IPS-20b (cell line): Measurements from ENCODE around the gene POU4F2.

ENCODE experiments used
- H3K27ac ChIP-seq: one replicate; pipeline ENCODE4 v1.5.1; 2013; ENCODE audit warnings: low read length
- H3K27me3 ChIP-seq: 2 replicates; pipeline ENCODE4 v1.6.1; 2013; ENCODE audit warnings: mild to moderate bottlenecking, low read length, inconsistent platforms; ENCODE audit not compliant: insufficient read depth
- H3K36me3 ChIP-seq: 2 replicates; pipeline ENCODE4 v1.6.1; 2013; ENCODE audit warnings: low read depth, mild to moderate bottlenecking, inconsistent platforms, low read length, moderate library complexity; ENCODE audit not compliant: insufficient read depth
- H3K4me1 ChIP-seq: 2 replicates; pipeline ENCODE4 v1.6.1; 2013; ENCODE audit warnings: mild to moderate bottlenecking, control low read depth, inconsistent platforms, low read length, moderate library complexity; ENCODE audit not compliant: insufficient read depth
- H3K4me3 ChIP-seq: 2 replicates; pipeline ENCODE4 v1.5.1; 2013; ENCODE audit warnings: mild to moderate bottlenecking, low read length, inconsistent platforms
- H3K9ac ChIP-seq: 2 replicates; pipeline ENCODE4 v1.6.1; 2013; ENCODE audit warnings: low read depth, mild to moderate bottlenecking, inconsistent platforms, low read length, moderate library complexity
- H3K9me3 ChIP-seq: 2 replicates; pipeline ENCODE4 v1.6.1; 2013; ENCODE audit warnings: mild to moderate bottlenecking, low read depth, low read length, inconsistent platforms; ENCODE audit not compliant: insufficient read depth

The POU4F2 gene

DNA sequence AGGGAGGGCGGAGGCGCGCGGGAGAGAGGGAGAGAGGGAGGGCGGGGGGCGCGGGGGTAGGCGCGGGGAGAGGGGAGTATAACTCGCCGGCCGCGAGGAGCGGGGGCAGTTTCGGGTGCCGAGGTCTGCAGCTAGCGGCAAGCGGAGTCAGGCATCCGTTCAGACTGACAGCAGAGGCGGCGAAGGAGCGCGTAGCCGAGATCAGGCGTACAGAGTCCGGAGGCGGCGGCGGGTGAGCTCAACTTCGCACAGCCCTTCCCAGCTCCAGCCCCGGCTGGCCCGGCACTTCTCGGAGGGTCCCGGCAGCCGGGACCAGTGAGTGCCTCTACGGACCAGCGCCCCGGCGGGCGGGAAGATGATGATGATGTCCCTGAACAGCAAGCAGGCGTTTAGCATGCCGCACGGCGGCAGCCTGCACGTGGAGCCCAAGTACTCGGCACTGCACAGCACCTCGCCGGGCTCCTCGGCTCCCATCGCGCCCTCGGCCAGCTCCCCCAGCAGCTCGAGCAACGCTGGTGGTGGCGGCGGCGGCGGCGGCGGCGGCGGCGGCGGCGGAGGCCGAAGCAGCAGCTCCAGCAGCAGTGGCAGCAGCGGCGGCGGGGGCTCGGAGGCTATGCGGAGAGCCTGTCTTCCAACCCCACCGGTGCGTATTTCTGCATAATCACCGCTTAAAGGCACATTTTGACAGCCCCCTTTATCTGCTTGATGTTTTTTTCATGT, at the start of gene POU4F2:
POU4F2 (plus strand) TSS at position 108 of the 720 bp plus-strand sequence; CDS start at position 356, 248 bp downstream.
- Histone ChIP-seq H3K36me3 (no peaks in the 10 kb centered on the region), H3K27ac (no peak within 1 kb of the TSS), H3K27me3 (peaks cover 100% of the 10 kb centered on the region), H3K9ac (no peak within 1 kb of the TSS), H3K4me3 (peak within 1 kb of the TSS; percentile 67), H3K4me1 (no peaks in the 10 kb centered on the region), H3K9me3 (no peaks in the 10 kb centered on the region)

DNA sequence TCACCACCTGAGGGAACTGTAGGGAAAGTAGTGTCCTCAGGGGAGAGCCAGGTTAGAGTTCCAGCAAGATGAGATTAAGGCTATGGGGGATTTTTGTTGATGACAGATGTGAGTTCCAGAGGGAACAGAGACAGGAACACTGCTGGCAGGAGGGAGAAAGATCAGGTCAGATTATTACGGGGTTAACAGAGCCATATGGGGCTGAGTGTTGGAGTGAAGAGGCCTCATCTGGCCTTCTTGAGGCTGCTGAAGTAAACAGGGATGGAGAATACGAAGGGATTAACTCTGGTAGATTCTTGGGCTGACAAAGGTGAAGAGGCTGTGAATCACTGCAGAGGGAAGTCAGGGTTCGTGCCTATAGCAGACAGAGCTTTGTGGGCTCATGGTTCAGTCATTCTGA, 47.9 kb upstream of the POU4F2 start:
- no peak overlapping the region for H3K27ac ChIP-seq
- no peak overlapping the region for H3K4me3 ChIP-seq
- 0 out of 2 replicates have a peak, but pooled peaks cover 5% of the 10 kb centered on the region for H3K9me3 ChIP-seq
- H3K36me3 ChIP-seq, result no peaks in the 10 kb centered on the region
- H3K9ac ChIP-seq, result no peak overlapping the region
- H3K4me1 ChIP-seq, result no peaks in the 10 kb centered on the region
- no peaks in the 10 kb centered on the region for H3K27me3 ChIP-seq

GRCh38 chr4:146592019-146592418, 46.7 kb upstream of the POU4F2 start:
- H3K36me3 ChIP-seq, result no peaks in the 10 kb centered on the region
- H3K9ac ChIP-seq, result no peak overlapping the region
- H3K9me3 ChIP-seq, result peaks cover 5% of the 10 kb centered on the region
- no peak overlapping the region for H3K27ac ChIP-seq
- no peaks in the 10 kb centered on the region for H3K4me1 ChIP-seq
- H3K27me3 ChIP-seq, result no peaks in the 10 kb centered on the region
- no peak overlapping the region for H3K4me3 ChIP-seq

DNA sequence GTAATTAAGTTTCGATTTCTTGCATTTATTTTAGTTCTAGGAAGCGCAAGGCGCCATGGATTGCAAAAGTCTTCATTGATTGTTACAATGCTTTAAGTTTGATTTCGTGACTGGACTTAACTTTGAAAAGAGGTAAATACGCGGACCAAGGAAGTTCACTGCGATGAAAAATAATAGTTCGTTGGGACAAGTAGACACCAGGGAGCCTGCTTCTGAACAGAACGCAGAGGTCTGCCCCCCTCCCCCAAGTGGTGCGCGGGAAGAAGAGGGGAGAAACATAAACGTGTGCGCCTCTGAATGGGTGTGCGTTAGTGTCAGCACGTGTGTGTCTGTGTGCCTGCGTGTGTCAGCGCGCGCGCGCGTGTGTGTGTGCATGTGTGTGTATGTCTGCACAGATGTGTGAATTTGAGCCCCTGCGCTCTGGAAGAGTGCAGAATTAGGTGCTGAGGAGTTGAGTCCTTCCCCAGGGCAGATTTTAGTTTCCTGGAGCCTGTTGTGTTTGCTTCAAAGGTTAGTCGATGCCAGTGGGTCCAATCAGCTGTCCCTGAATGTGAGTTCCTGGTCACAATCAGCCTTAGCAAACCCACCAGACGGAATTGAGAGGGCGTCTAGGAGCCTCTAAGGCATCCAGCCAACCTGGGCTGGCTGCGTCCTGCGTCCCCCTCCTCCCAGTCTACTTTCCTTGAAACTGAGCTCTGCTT, 5.8 kb upstream of the POU4F2 start:
- Histone ChIP-seq H3K4me3 (peak overlapping the region; percentile 41; the same call in 1 of the 2 replicates), H3K9ac (no peak overlapping the region), H3K4me1 (no peaks in the 10 kb centered on the region; the same call in 1 of the 2 replicates), H3K27ac (no peak overlapping the region), H3K36me3 (no peaks in the 10 kb centered on the region), H3K9me3 (no peaks in the 10 kb centered on the region), H3K27me3 (peaks cover 100% of the 10 kb centered on the region)

DNA sequence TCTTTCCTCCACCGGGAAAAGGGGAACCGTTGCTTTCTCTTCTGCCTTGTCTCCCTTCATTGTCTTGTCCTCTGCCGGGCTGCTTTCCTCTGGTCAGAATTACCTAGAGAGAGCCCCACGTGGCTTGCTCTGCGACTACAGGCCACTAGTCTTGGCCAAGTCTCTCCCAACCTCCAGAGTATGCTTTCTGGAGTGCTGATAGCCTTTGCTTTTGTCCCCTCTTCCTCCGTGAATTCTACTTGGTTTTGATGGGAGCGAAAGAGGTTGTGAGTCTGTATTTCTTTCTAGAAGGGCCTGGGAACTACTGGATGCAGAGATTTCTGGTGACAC, 5.3 kb upstream of the POU4F2 start:
- Histone ChIP-seq H3K27me3 (peaks cover 100% of the 10 kb centered on the region), H3K27ac (no peak overlapping the region), H3K36me3 (no peaks in the 10 kb centered on the region), H3K4me3 (peak overlapping the region; percentile 41; the same call in 1 of the 2 replicates), H3K4me1 (no peaks in the 10 kb centered on the region; the same call in 1 of the 2 replicates), H3K9me3 (no peaks in the 10 kb centered on the region), H3K9ac (no peak overlapping the region)

DNA sequence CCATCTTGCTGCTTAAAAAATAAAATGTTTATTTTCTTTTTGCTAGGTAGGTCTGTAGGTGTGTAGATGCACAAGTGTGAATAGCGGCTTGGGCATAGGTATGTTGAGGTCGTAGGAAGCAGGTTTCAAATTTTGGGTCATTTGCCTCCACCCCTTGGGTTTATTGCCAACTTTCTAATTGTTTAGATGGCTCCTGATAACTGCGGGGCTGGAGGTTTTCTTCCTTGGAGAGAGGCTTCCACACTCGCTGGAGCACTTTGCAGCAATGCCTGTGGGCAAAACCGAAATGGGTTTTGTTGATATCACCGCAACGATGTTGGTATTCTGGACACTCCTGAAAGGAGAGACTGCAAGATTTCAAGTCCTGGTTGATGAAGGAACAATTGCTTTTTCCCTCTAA, 3.9 kb upstream of the POU4F2 start:
- Histone ChIP-seq H3K36me3 (no peaks in the 10 kb centered on the region), H3K27me3 (peaks cover 100% of the 10 kb centered on the region), H3K4me3 (no peak overlapping the region), H3K27ac (no peak overlapping the region), H3K9ac (no peak overlapping the region), H3K4me1 (no peaks in the 10 kb centered on the region; the same call in 1 of the 2 replicates), H3K9me3 (no peaks in the 10 kb centered on the region)

DNA sequence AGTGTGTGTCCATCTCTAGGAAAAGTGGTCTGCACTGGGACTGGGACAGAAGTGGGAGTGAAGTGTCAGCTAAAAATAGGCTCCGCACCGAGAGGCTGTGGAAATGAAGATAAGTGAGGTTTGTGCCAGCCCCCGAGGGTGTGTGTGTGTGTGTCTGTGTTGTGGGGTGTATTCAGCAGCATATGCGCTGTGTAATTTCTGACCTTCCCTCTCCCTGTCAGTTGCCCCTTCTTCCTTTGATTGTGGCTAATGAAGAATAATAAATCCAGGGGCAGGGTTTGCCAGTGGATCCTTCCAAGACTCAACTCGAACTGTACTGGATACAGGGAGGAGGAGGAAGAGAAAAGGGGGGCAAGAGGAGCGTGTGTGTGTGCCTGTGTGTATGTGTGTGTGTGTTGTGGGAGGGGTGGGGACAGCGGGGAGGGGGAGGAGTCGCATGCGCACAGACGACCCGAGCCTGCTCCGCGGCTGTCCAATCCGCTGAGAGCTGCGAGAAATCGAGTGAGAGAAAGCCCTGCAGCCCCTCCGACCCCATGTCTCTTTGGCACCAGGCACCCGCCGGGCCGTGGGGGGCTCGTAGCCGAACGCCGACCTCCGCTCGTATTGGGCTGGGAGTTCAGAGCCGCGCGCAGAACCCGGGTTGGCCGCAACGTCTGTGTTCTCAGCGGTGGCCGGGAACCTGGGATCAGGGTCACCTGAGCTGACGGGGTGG, 916 bp upstream of the POU4F2 start:
- H3K9me3 ChIP-seq, result no peaks in the 10 kb centered on the region
- H3K4me3 ChIP-seq, result peak overlapping the region; percentile 67
- H3K27ac ChIP-seq, result no peak overlapping the region
- H3K36me3 ChIP-seq, result no peaks in the 10 kb centered on the region
- no peaks in the 10 kb centered on the region; the same call in 1 of the 2 replicates for H3K4me1 ChIP-seq
- no peak overlapping the region for H3K9ac ChIP-seq
- peaks cover 100% of the 10 kb centered on the region for H3K27me3 ChIP-seq

DNA sequence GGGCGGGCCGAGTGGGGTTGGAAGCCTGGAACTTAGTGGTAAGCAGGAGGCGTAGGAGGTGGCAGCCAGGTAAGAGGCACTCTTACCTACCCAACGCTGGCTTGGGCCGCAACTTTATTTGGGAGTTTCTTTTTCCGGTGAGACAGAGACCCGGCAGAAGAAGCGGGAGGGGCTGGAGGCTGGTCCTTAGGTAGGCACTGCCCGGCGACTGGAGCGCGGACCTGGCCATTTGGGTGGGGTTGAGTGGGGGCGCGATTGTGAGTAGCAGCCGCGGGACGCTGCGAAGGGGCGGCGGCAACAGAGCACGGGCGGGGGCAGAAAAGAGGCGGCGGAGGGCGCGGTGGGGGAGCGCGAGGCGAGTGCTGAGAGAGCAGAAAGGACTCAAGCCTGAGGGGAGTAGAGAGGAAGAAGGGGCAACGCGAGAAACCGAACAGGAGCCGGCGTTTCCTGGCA, 334 bp upstream of the POU4F2 start:
- no peaks in the 10 kb centered on the region for H3K4me1 ChIP-seq
- no peak overlapping the region for H3K9ac ChIP-seq
- no peaks in the 10 kb centered on the region for H3K9me3 ChIP-seq
- peaks cover 100% of the 10 kb centered on the region for H3K27me3 ChIP-seq
- H3K4me3 ChIP-seq, result peak overlapping the region; percentile 67
- no peak overlapping the region for H3K27ac ChIP-seq
- H3K36me3 ChIP-seq, result no peaks in the 10 kb centered on the region

DNA sequence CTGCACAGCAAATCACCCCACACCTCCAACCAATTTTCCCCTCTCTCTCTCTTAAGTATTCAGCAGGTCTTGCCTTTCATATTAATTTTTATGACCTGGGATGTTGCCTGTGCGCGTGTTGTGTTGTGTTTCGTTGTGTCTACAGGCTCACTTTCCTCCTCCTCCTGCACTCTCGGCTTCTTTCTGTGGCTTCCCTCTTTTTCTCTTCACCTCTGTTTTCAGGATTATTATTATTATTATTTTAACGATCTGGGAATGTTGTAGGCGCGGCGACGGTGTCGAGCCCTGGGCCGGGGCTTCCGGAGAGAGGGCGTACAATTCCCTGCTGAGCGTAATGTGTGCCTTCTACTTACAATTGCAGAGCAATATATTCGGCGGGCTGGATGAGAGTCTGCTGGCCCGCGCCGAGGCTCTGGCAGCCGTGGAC, 826 bp downstream of the POU4F2 start:
- Histone ChIP-seq H3K9me3 (no peaks in the 10 kb centered on the region), H3K4me1 (no peaks in the 10 kb centered on the region), H3K36me3 (no peaks in the 10 kb centered on the region), H3K27ac (no peak overlapping the region), H3K27me3 (peaks cover 100% of the 10 kb centered on the region), H3K9ac (no peak overlapping the region), H3K4me3 (peak overlapping the region; percentile 67)

GRCh38 chr4:146640021-146640464, 1.4 kb downstream of the POU4F2 start:
- no peaks in the 10 kb centered on the region for H3K36me3 ChIP-seq
- peak overlapping the region; percentile 43; the same call in 1 of the 2 replicates for H3K4me3 ChIP-seq
- peaks cover 100% of the 10 kb centered on the region for H3K27me3 ChIP-seq
- H3K4me1 ChIP-seq, result no peaks in the 10 kb centered on the region
- no peak overlapping the region for H3K9ac ChIP-seq
- no peak overlapping the region for H3K27ac ChIP-seq
- no peaks in the 10 kb centered on the region for H3K9me3 ChIP-seq

DNA sequence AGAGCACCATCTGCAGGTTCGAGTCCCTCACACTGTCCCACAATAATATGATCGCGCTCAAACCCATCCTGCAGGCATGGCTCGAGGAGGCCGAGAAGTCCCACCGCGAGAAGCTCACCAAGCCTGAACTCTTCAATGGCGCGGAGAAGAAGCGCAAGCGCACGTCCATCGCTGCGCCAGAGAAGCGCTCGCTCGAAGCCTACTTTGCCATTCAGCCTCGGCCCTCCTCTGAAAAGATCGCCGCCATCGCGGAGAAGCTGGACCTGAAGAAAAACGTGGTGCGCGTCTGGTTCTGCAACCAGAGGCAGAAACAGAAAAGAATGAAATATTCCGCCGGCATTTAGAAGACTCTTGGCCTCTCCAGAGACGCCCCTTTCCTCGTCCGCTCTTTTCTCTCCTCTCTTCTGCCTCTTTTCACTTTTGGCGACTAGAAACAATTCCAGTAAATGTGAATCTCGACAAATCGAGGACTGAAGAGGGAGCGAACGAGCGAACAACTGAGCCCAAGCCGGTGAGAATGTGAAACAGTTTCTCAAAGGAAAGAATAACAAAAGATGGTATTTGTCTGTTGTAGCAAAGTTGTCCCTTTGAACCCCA, 1.9 kb downstream of the POU4F2 start:
- Histone ChIP-seq H3K36me3 (no peaks in the 10 kb centered on the region), H3K9me3 (no peaks in the 10 kb centered on the region), H3K27me3 (peaks cover 100% of the 10 kb centered on the region), H3K27ac (no peak overlapping the region), H3K9ac (no peak overlapping the region), H3K4me3 (peak overlapping the region; percentile 43; the same call in 1 of the 2 replicates), H3K4me1 (no peaks in the 10 kb centered on the region)
